GM06990 (cell line): ENCODE measurements around the gene TENM4.

ENCODE experiments used
- DNase-seq: peaks from one replicate; pipeline ENCODE4 v3.0.0-alpha.2; 2011; ENCODE audit not compliant: insufficient read length; ENCODE audit errors: extremely low read depth
- H3K27me3 ChIP-seq: replicated peaks from 2 replicates; pipeline ENCODE4 v1.6.0; 2011; ENCODE audit warnings: low read length; ENCODE audit not compliant: control insufficient read depth, insufficient read depth
- H3K36me3 ChIP-seq: 2 replicates; pipeline ENCODE4 v1.5.1; 2011; ENCODE audit warnings: low read length; ENCODE audit not compliant: control insufficient read depth, insufficient read depth
- H3K4me3 ChIP-seq: replicated peaks from 2 replicates; pipeline ENCODE4 v1.5.1; 2011; ENCODE audit warnings: low read depth, mild to moderate bottlenecking, control low read depth, low read length
- CTCF ChIP-seq: IDR thresholded peaks from 2 replicates; pipeline ENCODE4 v1.5.1; 2011; ENCODE audit warnings: low read length, control low read depth, mild to moderate bottlenecking, inconsistent platforms; ENCODE audit not compliant: insufficient read depth, poor library complexity, severe bottlenecking

TENM4 gene

DNA sequence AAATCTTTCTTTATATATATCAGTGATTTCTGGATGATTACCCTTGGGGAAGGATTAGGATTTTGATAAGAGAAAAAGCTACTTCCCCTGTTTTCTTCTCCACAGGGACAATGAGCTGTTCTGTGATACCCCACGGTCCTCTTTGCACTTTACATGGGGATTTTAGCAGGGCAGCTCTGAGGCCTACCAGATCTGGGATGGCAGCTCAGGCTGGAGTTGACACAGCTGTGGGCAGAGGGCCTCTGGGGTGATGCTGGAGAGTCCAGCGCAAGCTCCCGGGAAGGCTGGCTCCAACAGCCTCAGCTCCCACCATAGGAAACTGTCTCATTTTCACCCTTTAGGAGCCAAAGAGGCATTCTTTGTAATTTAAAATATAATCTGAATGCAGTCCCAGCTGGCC, 482.4 kb downstream of the TENM4 start:
- no peak overlapping the region for H3K4me3 ChIP-seq
- H3K27me3 ChIP-seq: peaks cover 3% of the 10 kb centered on the region; the same call in 1 of the 2 replicates
- no peak for DNase-seq
- no peaks in the 10 kb centered on the region for H3K36me3 ChIP-seq
- no peak for TF ChIP-seq CTCF

DNA sequence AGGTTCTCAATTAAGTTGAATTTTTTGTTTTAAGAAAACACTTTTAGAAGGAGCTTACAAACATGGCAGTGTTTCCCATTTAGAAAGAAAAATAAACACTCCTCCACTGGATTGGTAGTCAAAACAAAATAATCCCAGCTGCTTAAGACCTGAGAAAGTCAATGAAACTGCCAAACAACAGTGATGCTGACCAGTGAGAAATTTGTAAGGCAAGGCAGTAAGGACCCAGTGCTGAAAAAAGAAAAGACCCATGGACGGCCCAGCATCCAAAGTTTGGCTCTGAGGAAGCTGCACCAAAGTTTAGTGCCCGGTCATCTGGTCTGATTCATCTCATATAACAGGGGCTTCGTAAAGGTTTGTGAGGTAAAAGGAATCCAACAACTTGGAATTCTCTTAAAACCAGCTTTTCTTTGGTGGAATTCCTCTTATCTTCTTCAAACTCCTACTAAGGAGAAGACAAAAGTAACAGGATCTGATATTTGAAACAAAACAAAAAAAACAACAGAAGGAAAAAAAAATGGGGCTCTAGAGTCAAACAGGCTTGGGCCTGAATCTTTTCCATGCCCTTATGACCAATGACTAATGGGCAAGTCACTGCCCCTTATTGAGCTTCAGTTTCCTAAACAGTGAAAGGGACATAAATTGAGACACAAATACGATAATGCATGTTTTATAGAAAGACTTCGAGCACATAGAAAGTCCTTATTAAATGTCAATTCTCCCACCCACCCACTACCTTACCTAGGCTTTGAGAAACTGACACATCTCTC, 483.2 kb downstream of the TENM4 start:
- TF ChIP-seq CTCF: no peak
- DNase-seq: no peak
- peaks cover 3% of the 10 kb centered on the region; the same call in 1 of the 2 replicates for H3K27me3 ChIP-seq
- no peak overlapping the region for H3K4me3 ChIP-seq
- H3K36me3 ChIP-seq: no peaks in the 10 kb centered on the region

- TF ChIP-seq CTCF: no peak
- Histone ChIP-seq H3K4me3 (no peak overlapping the region), H3K27me3 (peaks cover 6% of the 10 kb centered on the region), H3K36me3 (no peaks in the 10 kb centered on the region)
- DNase-seq: no peak
These were observed 486.1 kb downstream of the TENM4 start for GRCh38 chr11:78954696-78955095.

- Histone ChIP-seq H3K27me3 (peaks cover 6% of the 10 kb centered on the region), H3K36me3 (no peaks in the 10 kb centered on the region), H3K4me3 (no peak overlapping the region)
- TF ChIP-seq CTCF: no peak
- DNase-seq: no peak
These were observed 486.6 kb downstream of the TENM4 start for GRCh38 chr11:78954261-78954660.

DNA sequence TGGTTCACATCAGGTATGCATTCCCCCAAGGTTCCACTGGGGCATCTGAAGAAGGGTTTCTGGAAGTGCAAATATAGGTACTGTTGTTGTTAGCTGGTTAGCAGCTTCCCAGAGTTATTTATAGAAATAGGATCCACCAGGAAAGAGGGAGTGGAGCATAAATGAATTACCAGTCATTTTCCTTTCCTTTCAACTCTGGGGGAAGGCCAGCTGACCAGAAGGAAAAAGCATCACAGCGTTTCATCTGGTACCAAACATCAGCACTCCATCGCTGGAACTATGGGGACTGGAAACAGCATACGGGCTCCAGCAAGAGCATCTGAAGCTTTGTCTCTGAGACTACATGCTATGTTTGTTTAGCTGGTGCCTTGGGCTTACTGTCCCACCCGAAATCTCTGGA, 487.9 kb downstream of the TENM4 start:
- Histone ChIP-seq H3K27me3 (peaks cover 6% of the 10 kb centered on the region), H3K36me3 (no peaks in the 10 kb centered on the region), H3K4me3 (no peak overlapping the region)
- TF ChIP-seq CTCF: no peak
- no peak for DNase-seq
